ENCODE results near the gene AIP.
"Not testable (repeated sequence)": the region's sequence is repeated elsewhere in the genome, so short reads cannot be mapped to it uniquely, and the experiment has no call there.

AIP gene

GRCh38 chr11:67483831-67484665 lies 1.2 kb downstream of the AIP start:
- Histone ChIP-seq H3K4me2 (ENCODE audit: low read length) (peak overlapping the region; percentile 95), H3K9ac (ENCODE audit: low read length) (peak overlapping the region; percentile 68)

GRCh38 chr11:67484847-67485311 lies 2.1 kb downstream of the AIP start:
- no peak overlapping the region for H2AFZ ChIP-seq (ENCODE audit: low read depth, low read length)
- peaks cover 10% of the 10 kb centered on the region; the same call in 1 of the 2 replicates for H4K20me1 ChIP-seq (ENCODE audit: insufficient read depth, low read length)
- H3K27me3 ChIP-seq (ENCODE audit: low read depth, low read length) = 0 out of 2 replicates have a peak, but pooled peaks cover 3% of the 10 kb centered on the region
- H3K4me3 ChIP-seq (ENCODE audit: low read length) = peak overlapping the region; percentile 76
- H3K4me2 ChIP-seq (ENCODE audit: low read length) = peak overlapping the region; percentile 95
- H3K4me1 ChIP-seq (ENCODE audit: low read length) = peaks cover 58% of the 10 kb centered on the region
- H3K9me3 ChIP-seq (ENCODE audit: insufficient read depth, low read length) = no peaks in the 10 kb centered on the region
- peaks cover 39% of the 10 kb centered on the region for H3K79me2 ChIP-seq (ENCODE audit: low read length)
- TF ChIP-seq EZH2phosphoT487 (IDR thresholded peaks at IDR 0.05; ENCODE audit: low read depth) = no peak
- no peak; the same call in 1 of the 2 replicates for TF ChIP-seq CTCF (IDR thresholded peaks at IDR 0.05; ENCODE audit: low read depth, low read length)
- peaks cover 18% of the 10 kb centered on the region for H3K36me3 ChIP-seq (replicated peaks; ENCODE audit: low read depth, low read length)
- H3K27ac ChIP-seq (ENCODE audit: low read length) = peak overlapping the region; percentile 82
- H3K9ac ChIP-seq (ENCODE audit: low read length) = peak overlapping the region; percentile 68

More at GRCh38 chr11:67483831-67484665, 1.2 kb downstream of the AIP start:
- Histone ChIP-seq H3K79me2 (ENCODE audit: low read length) (peaks cover 39% of the 10 kb centered on the region), H3K4me1 (ENCODE audit: low read length) (peaks cover 58% of the 10 kb centered on the region), H2AFZ (ENCODE audit: low read depth, low read length) (no peak overlapping the region), H3K27me3 (ENCODE audit: low read depth, low read length) (0 out of 2 replicates have a peak, but pooled peaks cover 5% of the 10 kb centered on the region), H4K20me1 (ENCODE audit: insufficient read depth, low read length) (peaks cover 10% of the 10 kb centered on the region; the same call in 1 of the 2 replicates), H3K4me3 (ENCODE audit: low read length) (peak overlapping the region; percentile 76), H3K9me3 (ENCODE audit: insufficient read depth, low read length) (no peaks in the 10 kb centered on the region), H3K27ac (ENCODE audit: low read length) (peak overlapping the region; percentile 82), H3K36me3 (replicated peaks; ENCODE audit: low read depth, low read length) (peaks cover 14% of the 10 kb centered on the region)
- TF ChIP-seq CTCF (IDR thresholded peaks at IDR 0.05; ENCODE audit: low read depth, low read length) (no peak), EZH2phosphoT487 (IDR thresholded peaks at IDR 0.05; ENCODE audit: low read depth) (no peak)

GRCh38 chr11:67485873-67486361 lies 3.1 kb downstream of the AIP start:
- H4K20me1 ChIP-seq (ENCODE audit: insufficient read depth, low read length) = peaks cover 10% of the 10 kb centered on the region; the same call in 1 of the 2 replicates
- H3K9me3 ChIP-seq (ENCODE audit: insufficient read depth, low read length); H2AFZ ChIP-seq (ENCODE audit: low read depth, low read length); H3K27me3 ChIP-seq (ENCODE audit: low read depth, low read length); H3K4me3 ChIP-seq (ENCODE audit: low read length); H3K9ac ChIP-seq (ENCODE audit: low read length): not testable (repeated sequence)
- H3K4me2 ChIP-seq (ENCODE audit: low read length) = peak overlapping the region; percentile 95
- H3K36me3 ChIP-seq (replicated peaks; ENCODE audit: low read depth, low read length) = peaks cover 28% of the 10 kb centered on the region
- H3K27ac ChIP-seq (ENCODE audit: low read length) = peak overlapping the region; percentile 82
- peaks cover 39% of the 10 kb centered on the region for H3K79me2 ChIP-seq (ENCODE audit: low read length)
- H3K4me1 ChIP-seq (ENCODE audit: low read length) = peaks cover 58% of the 10 kb centered on the region

GRCh38 chr11:67486481-67487195 lies 3.8 kb downstream of the AIP start:
- H3K9ac ChIP-seq (ENCODE audit: low read length) = no peak overlapping the region
- H3K79me2 ChIP-seq (ENCODE audit: low read length) = peaks cover 39% of the 10 kb centered on the region
- peaks cover 35% of the 10 kb centered on the region for H3K36me3 ChIP-seq (replicated peaks; ENCODE audit: low read depth, low read length)
- no peak overlapping the region for H2AFZ ChIP-seq (ENCODE audit: low read depth, low read length)
- peak overlapping the region; percentile 82 for H3K27ac ChIP-seq (ENCODE audit: low read length)
- peaks cover 57% of the 10 kb centered on the region for H3K4me1 ChIP-seq (ENCODE audit: low read length)
- no peaks in the 10 kb centered on the region for H3K27me3 ChIP-seq (ENCODE audit: low read depth, low read length)
- H3K4me2 ChIP-seq (ENCODE audit: low read length) = peak overlapping the region; percentile 95
- H3K4me3 ChIP-seq (ENCODE audit: low read length) = no peak overlapping the region; the same call in 1 of the 2 replicates
- TF ChIP-seq EZH2phosphoT487 (IDR thresholded peaks at IDR 0.05; ENCODE audit: low read depth) (no peak), CTCF (IDR thresholded peaks at IDR 0.05; ENCODE audit: low read depth, low read length) (no peak)
- H4K20me1 ChIP-seq (ENCODE audit: insufficient read depth, low read length) = peaks cover 10% of the 10 kb centered on the region; the same call in 1 of the 2 replicates
- no peaks in the 10 kb centered on the region for H3K9me3 ChIP-seq (ENCODE audit: insufficient read depth, low read length)
